ENCODE measurements around the gene TNFAIP8L3.

Gene TNFAIP8L3

DNA sequence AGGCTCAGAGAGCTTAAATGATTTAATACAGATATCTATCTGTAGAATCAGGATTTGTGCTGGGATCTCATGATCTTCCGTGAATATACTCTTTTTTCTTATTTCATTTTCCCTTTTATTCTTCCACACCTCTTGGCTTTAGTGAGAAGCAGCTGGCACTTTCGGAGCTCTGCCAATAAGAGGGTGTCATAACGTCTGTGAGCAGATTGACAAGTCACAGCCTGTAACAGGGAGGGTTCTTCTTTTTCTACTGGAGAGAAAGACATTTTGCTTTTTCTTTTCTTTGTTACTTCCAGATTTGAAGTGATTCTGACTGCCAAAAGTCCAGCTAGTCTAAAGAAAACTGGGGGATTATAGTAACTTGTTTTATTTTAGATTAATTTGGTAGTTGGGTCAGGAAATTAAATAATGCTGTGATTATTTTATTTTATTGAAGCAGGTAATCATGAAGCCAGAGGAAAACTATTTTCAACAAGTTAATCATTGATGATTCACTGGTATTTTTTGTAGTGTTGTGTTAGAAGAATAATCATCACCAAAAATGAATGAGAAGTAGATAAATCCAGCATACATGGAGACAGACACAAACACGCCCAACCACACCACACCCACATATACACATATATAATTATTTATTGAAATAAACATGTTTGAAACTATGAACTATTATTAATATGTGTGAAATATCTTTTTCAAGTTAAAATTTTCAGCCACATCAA, 69.8 kb downstream of the TNFAIP8L3 start:
- in situ Hi-C loops (cut with MboI; ENCODE audit: low sequenced_read_pairs, unreplicated experiment): no loop called here
- no peak for DNase-seq (ENCODE audit: low spot score)

DNA sequence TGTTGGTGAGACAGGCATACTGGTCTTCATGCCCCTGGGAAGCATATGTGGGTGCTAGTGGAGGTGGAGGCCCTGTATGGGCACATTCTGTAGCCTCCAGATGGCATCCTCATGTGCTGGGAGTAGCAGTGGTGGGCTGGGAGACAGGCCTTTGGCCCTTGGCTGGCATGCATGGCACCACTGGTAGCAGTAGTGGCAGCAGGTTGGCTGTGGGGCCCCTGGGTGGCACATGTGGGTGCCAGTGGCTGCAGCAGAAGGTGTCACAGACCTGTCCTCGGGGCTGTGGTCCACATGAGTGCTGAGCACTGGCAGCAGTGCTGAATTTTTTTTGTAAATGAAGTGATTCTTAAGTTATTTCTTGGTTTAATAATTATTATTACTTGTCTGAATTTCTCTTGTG, 71.2 kb downstream of the TNFAIP8L3 start:
- in situ Hi-C loops (cut with MboI; ENCODE audit: low sequenced_read_pairs, unreplicated experiment): no loop called here
- TF ChIP-seq, protein P1, sequence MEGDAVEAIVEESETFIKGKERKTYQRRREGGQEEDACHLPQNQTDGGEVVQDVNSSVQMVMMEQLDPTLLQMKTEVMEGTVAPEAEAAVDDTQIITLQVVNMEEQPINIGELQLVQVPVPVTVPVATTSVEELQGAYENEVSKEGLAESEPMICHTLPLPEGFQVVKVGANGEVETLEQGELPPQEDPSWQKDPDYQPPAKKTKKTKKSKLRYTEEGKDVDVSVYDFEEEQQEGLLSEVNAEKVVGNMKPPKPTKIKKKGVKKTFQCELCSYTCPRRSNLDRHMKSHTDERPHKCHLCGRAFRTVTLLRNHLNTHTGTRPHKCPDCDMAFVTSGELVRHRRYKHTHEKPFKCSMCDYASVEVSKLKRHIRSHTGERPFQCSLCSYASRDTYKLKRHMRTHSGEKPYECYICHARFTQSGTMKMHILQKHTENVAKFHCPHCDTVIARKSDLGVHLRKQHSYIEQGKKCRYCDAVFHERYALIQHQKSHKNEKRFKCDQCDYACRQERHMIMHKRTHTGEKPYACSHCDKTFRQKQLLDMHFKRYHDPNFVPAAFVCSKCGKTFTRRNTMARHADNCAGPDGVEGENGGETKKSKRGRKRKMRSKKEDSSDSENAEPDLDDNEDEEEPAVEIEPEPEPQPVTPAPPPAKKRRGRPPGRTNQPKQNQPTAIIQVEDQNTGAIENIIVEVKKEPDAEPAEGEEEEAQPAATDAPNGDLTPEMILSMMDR (IDR thresholded peaks at IDR 0.05; ENCODE audit: borderline replicate concordance, control extremely low read depth, extremely low read depth, insufficient read depth, missing control alignments): no peak
- no peak for DNase-seq (ENCODE audit: low spot score)

More for the DNA sequence above, 69.8 kb downstream of the TNFAIP8L3 start:
- TF ChIP-seq, protein P1 (IDR thresholded peaks at IDR 0.05; ENCODE audit: borderline replicate concordance, control extremely low read depth, extremely low read depth, insufficient read depth, missing control alignments): no peak

DNA sequence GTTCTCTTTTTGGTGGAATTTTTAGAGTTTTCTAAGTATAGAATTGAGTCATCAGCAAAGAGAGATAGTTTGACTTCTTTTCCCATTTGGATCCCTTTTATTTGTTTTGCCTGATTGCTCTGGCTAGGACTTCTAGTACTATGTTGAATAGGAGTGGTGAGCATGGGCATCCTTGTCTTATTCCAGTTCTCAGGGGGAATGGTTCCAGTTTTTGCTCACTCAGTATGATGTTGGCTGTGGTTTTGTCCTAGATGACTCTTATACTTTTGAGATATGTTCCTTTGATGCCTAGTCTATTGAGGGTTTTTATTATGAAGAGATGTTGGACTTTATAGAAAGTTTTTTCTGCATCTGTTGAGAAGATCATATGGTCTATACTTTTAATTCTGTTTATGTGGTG, 72.5 kb downstream of the TNFAIP8L3 start:
- in situ Hi-C loops (cut with MboI; ENCODE audit: low sequenced_read_pairs, unreplicated experiment): no loop called here
- no peak for DNase-seq (ENCODE audit: low spot score)
- TF ChIP-seq, protein P1 (IDR thresholded peaks at IDR 0.05; ENCODE audit: borderline replicate concordance, control extremely low read depth, extremely low read depth, insufficient read depth, missing control alignments): no peak

DNA sequence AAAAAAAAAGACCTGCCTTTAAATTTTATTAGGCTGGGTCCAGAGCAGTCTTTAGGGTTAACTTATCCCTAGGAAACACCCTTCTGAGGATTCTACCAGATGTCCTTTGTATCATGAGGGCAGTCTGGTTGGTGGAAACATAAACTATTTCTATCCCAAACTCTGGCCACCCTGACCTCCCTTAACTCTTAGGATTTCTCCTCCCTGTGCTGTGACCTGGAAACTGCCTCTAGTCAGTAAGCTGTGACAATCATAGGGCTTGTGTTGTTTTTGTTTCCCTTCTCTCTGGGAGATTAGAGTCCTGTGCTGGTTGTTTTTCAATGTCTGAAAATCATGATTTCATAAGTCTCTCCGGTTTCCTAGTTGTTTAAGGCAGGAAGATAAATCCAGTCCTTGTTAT, 78.1 kb downstream of the TNFAIP8L3 start:
- in situ Hi-C loops (cut with MboI; ENCODE audit: low sequenced_read_pairs, unreplicated experiment): no loop called here
- no peak for DNase-seq (ENCODE audit: low spot score)
- TF ChIP-seq, protein P1 (IDR thresholded peaks at IDR 0.05; ENCODE audit: borderline replicate concordance, control extremely low read depth, extremely low read depth, insufficient read depth, missing control alignments): no peak

DNA sequence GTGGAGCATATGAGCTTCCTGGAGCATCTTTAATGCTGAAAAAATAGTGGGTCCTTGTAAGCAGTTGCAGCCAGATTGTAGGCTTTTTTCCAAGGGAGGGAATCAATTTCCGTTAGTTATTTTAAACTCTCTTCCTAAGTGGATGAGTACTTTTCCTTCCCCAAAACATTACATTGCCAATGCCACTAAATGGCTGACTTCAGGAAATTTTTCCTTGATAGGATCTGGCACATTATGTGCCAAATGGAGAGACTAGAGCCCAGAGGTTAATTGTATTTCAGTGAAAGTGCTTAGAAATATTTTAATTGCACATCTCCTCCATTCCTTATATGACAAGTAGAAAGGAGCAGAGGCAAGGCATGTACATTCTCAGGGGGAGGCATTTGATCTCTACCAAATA, 83.5 kb downstream of the TNFAIP8L3 start:
- in situ Hi-C loops (cut with MboI; ENCODE audit: low sequenced_read_pairs, unreplicated experiment): no loop called here
- no peak for DNase-seq (ENCODE audit: low spot score)
- TF ChIP-seq, protein P1 (IDR thresholded peaks at IDR 0.05; ENCODE audit: borderline replicate concordance, control extremely low read depth, extremely low read depth, insufficient read depth, missing control alignments): no peak

DNA sequence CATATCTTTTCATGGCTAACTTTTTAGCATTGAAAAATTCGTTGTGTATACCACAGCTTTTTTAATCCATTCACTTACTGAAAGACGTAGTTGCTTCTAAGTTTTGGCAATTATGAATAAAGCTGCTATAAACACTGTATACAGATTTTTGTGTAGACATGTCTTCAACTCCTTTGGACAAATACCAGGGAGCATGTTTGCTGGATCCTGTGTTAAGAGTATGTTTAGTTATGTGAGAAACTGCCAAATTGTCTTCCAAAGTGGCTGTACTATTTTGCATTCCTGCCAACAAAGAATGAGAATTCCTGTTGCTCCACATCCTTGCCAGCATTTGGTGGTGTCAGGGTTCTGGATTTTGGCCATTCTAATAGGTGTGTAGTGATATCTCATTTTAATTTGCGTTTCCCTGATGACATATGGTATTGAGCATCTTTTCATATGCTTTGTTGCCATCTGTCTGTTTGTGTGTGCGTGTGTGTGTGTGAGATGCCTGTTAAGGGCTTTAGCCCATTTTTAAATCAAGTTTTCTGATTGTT, 87.5 kb downstream of the TNFAIP8L3 start:
- TF ChIP-seq, protein P1 (IDR thresholded peaks at IDR 0.05; ENCODE audit: borderline replicate concordance, control extremely low read depth, extremely low read depth, insufficient read depth, missing control alignments): no peak
- in situ Hi-C loops (cut with MboI; ENCODE audit: low sequenced_read_pairs, unreplicated experiment): no loop called here
- no peak for DNase-seq (ENCODE audit: low spot score)

Measured in GM13976 (cell line).